ENCODE measurements around the gene HNRNPL. TPM values are rescaled to one million over a fixed set of nuclear protein-coding genes. Genes with fewer than 3 reads are reported as not detected.
"Not testable (repeated sequence)": the region's sequence is repeated elsewhere in the genome, so short reads cannot be mapped to it uniquely, and the experiment has no call there.

The HNRNPL gene
- total RNA-seq, 1 donor, result 304 TPM

DNA sequence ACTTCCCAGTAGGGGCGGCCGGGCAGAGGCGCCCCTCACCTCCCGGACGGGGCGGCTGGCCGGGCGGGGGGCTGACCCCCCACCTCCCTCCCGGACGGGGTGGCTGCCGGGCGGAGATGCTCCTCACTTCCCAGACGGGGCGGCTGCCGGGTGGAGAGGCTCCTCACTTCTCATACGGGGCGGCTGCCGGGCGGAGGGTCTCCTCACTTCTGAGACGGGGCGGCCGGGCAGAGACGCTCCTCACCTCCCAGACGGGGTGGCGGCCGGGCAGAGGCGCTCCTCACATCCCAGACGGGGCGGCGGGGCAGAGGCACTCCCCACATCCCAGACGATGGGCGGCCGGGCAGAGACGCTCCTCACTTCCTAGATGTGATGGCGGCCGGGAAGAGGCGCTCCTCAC, 6.0 kb upstream of the HNRNPL start:
- not testable (repeated sequence) for H3K4me3 ChIP-seq (ENCODE audit: low read length); H3K27me3 ChIP-seq (ENCODE audit: insufficient read depth, low read length); H3K9me3 ChIP-seq (ENCODE audit: low read depth, low read length)
- peaks cover 32% of the 10 kb centered on the region for H3K4me1 ChIP-seq (ENCODE audit: insufficient read depth, low read length)

DNA sequence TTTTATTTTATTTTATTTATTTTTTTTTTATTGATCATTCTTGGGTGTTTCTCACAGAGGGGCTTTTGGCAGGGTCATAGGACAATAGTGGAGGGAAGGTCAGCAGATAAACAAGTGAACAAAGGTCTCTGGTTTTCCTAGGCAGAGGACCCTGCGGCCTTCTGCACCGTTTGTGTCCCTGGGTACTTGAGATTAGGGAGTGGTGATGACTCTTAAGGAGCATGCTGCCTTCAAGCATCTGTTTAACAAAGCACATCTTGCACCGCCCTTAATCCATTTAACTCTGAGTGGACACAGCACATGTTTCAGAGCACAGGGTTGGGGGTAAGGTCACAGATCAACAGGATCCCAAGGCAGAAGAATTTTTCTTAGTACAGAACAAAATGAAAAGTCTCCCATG, 5.2 kb upstream of the HNRNPL start:
- not testable (repeated sequence) for H3K9me3 ChIP-seq (ENCODE audit: low read depth, low read length); H3K4me3 ChIP-seq (ENCODE audit: low read length); H3K27me3 ChIP-seq (ENCODE audit: insufficient read depth, low read length)
- peaks cover 34% of the 10 kb centered on the region for H3K4me1 ChIP-seq (ENCODE audit: insufficient read depth, low read length)

DNA sequence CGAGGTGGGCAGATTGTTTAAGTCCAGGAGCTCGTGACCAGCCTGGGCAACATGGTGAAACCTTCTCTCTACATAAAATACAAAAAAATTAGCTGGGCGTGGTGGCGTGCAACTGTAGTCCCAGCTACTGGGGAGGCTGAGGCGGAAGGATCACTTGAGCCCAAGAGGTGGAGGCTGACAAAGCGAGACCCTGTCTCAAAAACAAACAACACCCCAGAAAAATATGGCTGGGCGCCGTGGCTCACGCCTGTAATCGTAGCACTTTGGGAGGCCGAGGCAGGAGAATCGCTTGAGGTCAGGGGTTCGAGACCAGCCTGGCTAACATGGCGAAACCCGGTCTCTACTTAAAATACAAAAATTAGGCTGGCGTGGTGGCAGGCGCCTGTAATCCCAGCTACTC, 3.4 kb upstream of the HNRNPL start:
- Histone ChIP-seq H3K4me1 (ENCODE audit: insufficient read depth, low read length) (peaks cover 44% of the 10 kb centered on the region), H3K27me3 (ENCODE audit: insufficient read depth, low read length) (no peaks in the 10 kb centered on the region), H3K9me3 (ENCODE audit: low read depth, low read length) (no peaks in the 10 kb centered on the region), H3K4me3 (ENCODE audit: low read length) (no peak overlapping the region)

DNA sequence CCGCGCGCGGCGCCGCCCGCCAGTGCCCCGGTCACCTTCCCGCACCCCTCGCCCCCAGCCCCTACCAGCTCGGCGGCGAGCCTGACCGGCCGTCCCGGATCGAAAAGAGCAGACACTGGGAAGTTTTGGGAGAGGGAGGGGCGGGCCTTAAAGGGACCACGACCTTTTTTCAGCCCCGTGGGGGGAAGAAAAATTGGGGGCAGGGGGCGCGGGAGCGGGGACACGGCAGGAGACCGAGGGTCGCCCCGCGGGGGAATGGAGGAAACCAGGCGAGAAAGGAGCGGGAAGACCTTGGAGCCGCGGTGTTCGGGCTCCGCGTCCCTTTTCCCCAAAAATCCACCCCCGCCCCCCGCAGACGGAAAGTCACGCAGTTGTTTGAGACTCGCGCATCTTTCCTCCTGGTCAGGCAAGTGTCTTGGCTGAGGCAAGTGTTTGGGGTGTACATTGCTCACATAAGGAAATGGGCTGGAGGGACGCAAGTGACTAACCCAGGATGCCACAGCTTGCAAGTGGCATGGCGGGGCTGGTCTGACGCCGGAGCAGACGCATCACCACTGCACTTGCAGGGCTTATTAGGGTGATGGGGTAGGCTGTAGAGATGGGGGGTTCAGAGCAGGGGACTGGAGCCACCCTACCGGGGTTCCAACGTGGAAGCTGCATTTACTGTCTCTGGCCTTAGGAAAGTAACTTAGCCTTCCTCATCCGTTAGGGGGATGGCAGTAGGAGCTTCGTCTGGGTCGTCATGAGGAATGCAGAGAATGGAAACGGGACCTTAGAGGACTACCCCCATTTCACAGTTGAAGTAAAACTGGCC, 2.7 kb upstream of the HNRNPL start:
- Histone ChIP-seq H3K9me3 (ENCODE audit: low read depth, low read length) (no peaks in the 10 kb centered on the region), H3K4me3 (ENCODE audit: low read length) (peak overlapping the region; percentile 80), H3K4me1 (ENCODE audit: insufficient read depth, low read length) (peaks cover 44% of the 10 kb centered on the region), H3K27me3 (ENCODE audit: insufficient read depth, low read length) (no peaks in the 10 kb centered on the region)

DNA sequence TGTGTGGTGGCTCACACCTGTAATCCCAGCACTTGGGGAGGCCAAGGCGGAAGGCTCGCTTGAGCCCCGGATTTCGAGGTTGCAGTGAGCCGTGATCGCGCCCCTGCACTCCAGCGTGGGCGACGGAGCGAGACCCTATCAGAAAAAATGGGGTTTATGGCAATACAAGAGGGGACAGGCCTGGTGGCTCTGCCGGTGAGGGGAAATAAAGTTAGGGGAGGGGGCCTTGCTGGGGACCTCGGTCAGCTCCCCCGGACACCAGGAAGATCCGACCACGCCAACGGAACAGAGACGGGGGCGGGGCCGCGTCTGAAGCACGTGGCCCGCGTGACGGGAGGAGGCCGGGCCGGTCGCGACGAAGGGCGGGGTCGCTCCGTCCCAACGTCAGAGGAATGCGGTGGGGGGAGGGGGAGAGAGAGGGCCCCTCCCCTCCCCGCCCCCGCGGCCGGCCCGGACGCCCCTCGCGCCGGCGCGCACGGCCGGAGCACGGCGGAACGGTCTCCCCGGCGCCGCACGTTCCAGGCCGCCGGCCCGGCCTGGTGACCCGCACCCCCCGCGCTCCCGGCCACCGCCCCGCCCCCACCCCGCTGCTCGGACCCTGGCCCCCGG, 1.9 kb upstream of the HNRNPL start:
- peak overlapping the region; percentile 80 for H3K4me3 ChIP-seq (ENCODE audit: low read length)
- H3K9me3 ChIP-seq (ENCODE audit: low read depth, low read length), result no peaks in the 10 kb centered on the region
- H3K27me3 ChIP-seq (ENCODE audit: insufficient read depth, low read length), result no peaks in the 10 kb centered on the region
- peaks cover 46% of the 10 kb centered on the region for H3K4me1 ChIP-seq (ENCODE audit: insufficient read depth, low read length)

DNA sequence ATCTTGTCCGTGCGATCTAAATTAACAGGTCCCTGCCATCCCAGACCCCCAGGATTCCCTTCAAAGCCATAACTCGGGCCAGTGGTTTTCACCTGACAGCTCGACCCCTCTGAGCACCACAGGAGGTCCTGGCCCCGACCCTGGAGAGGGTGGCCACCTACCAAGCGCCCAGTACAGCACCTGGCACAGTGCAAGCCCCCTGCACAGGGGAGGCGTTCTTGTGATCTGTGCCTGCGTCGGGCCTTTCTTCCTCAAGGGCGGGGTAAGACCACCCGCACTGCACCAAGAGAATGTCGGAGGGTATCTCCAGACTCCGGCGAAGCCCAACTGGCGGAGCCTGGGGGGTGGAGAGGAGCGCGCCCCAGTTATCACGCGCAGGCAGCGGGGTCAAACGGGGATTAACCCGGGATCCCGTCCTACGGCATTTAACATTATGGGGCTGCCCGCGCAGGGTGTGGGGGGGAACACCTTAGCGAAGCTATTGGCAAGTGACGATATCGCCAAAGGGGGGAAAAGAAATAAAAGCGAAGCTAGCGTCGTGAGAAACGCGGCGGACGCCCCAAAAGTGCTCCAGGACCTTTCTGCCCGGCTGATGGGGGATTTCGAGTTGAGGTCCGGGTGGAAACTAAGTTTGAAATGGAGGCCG, 1.3 kb upstream of the HNRNPL start:
- Histone ChIP-seq H3K4me3 (ENCODE audit: low read length) (peak overlapping the region; percentile 80), H3K9me3 (ENCODE audit: low read depth, low read length) (no peaks in the 10 kb centered on the region), H3K27me3 (ENCODE audit: insufficient read depth, low read length) (no peaks in the 10 kb centered on the region), H3K4me1 (ENCODE audit: insufficient read depth, low read length) (peaks cover 52% of the 10 kb centered on the region)

DNA sequence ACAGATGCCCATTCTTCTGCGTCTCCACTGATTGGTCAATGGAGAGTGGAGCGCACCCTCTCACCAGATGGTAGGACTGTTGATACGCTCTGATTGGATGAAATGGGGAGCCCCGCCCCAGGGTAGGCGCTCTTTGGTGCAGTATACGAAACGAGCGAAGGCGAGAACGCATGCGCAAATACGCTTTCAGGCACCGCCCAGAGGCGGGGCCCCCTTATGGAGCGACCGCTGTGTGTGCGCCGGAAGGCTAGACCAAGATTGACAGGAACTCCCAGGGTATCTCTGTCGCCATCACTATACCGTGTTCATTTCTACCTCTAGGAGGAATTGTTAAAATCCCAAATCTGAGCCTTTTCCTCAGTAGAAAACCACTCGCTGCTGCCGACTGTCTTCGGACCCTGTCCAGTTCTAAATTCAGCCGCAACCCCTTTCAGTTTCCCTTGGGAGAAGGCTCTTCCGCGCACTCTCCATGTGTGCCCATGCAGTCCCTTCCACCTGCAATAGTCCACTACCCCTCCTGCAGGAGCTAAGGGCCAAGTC, 720 bp upstream of the HNRNPL start:
- no peaks in the 10 kb centered on the region for H3K9me3 ChIP-seq (ENCODE audit: low read depth, low read length)
- peak overlapping the region; percentile 80 for H3K4me3 ChIP-seq (ENCODE audit: low read length)
- H3K4me1 ChIP-seq (ENCODE audit: insufficient read depth, low read length), result peaks cover 57% of the 10 kb centered on the region
- no peaks in the 10 kb centered on the region for H3K27me3 ChIP-seq (ENCODE audit: insufficient read depth, low read length)

DNA sequence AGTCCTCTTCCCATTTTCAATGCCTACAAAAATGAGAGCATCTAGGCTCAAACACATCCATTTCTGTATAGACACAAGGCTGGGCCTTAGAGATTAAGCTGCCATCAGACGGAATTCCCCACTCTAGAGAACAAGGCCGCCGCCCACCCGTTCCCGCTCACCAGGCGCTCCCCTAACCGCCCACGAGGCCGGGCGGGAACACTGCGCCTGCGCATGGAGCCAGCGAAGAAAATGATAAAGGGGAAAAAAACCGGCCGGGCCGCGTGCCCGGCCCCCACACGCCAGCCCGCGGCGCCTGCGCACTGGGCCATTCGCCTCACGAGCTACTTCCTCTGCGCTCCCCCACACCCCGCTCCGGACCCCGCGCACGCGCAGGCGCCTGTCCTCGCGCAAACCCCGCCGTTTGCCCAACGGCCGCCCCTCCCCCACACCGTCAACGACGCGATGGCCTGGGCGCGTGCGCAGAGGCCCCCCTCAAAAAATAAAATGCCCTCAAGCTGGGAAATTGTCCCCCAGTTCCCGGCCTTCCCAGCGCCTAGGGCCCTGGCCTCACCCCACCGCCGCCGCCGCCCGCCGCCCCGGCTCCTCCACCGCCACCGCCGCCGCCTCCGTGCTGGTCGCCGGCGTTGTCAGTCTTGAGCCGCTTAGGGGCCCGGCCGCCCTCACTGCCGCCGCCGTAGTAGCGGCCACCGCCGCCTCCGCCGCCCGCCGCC, 483 bp downstream of the HNRNPL start:
- H3K27me3 ChIP-seq (ENCODE audit: insufficient read depth, low read length), result no peaks in the 10 kb centered on the region
- H3K4me3 ChIP-seq (ENCODE audit: low read length), result peak overlapping the region; percentile 56
- peaks cover 68% of the 10 kb centered on the region for H3K4me1 ChIP-seq (ENCODE audit: insufficient read depth, low read length)
- no peaks in the 10 kb centered on the region for H3K9me3 ChIP-seq (ENCODE audit: low read depth, low read length)

DNA sequence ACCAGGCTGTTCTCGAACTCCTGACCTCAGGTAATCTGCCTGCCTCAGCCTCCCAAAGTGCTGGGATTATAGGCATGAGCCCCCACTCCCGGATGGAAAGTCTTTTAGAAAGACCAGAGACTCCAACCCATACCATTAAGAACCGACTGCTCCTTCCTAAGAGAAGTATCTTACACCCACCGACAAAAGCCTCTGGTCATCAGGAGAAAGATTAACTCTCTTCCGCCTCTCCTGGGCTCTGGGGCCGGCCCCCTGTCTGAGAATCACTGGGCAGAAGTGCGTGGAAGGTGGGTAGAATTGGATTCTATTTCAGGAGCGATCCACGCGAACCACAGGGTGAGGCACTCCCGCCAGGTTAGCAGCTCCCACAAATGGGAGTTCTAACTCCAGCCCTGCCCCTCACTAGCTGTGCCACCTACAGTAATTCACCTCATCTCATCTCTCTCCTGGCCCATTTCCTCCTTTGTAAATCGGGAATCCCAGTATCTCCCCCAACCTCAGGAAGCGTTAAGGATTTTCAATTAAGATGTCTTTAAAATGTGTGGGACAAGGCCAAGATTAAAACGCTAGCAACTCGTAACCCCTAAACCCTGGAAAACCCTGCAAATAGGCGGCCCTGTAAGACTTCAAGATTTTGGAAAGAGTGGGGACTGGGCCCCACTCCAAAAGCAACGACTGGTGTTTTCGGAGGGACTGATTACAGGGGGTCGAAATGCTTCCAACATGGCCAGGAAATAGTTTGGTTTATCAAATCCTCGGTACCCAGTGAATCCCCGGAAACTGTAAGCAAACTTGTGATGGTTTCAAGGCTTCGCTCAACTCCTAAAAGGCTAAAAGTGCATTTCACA, 1.3 kb downstream of the HNRNPL start:
- Histone ChIP-seq H3K9me3 (ENCODE audit: low read depth, low read length) (no peaks in the 10 kb centered on the region), H3K4me1 (ENCODE audit: insufficient read depth, low read length) (peaks cover 76% of the 10 kb centered on the region), H3K27me3 (ENCODE audit: insufficient read depth, low read length) (no peaks in the 10 kb centered on the region), H3K4me3 (ENCODE audit: low read length) (peak overlapping the region; percentile 56)

DNA sequence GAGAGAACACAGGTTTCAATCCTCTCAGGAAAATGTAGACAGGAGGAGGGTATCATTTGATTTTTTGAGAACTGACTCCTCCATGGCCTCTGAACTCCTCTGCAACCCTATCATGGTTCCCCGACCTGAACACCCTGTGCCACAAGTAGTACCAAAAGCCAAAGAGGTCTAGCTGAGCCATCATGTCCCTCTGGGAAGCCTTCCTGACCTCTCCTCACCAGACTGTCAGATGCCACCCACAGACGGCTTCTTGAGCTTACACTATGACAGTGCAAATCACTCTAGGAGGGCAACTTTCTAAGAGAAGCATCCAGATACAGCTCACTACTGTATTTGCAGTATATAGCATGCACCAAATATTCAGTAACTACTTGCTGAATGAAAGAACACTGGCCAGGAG, 3.7 kb downstream of the HNRNPL start:
- Histone ChIP-seq H3K27me3 (ENCODE audit: insufficient read depth, low read length) (no peaks in the 10 kb centered on the region), H3K9me3 (ENCODE audit: low read depth, low read length) (no peaks in the 10 kb centered on the region), H3K4me1 (ENCODE audit: insufficient read depth, low read length) (peaks cover 84% of the 10 kb centered on the region), H3K4me3 (ENCODE audit: low read length) (no peak overlapping the region)

DNA sequence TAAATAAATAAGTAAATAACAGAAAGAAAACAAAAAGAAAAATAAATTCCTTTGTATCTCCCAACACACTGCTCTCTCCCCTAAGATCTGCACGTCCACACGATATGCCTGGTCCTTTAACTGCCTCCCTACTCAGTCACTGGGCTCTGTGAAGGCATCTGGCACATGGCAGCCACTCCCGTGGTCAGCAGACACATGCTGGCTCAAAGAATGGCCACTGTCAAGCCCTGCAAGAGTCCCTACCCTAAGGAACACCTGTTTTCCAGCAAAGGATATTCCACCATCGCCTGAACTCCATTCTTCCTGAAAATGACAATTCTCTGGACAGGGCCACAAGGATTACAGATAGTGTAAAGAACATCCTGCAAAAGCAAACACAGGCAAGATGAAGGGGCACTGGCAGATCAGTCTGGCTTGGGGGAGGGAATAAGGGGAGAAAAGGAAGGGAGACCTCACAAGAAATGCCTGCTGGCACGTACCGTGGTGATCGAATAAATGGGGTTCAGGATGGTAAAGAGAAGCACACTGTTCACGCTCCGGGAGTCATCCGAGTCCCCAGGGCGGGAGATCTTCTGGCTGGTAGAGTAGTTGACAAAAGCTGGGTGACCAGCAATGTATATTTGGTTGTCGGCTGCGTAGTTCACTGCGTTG, 4.3 kb downstream of the HNRNPL start:
- H3K27me3 ChIP-seq (ENCODE audit: insufficient read depth, low read length), result no peaks in the 10 kb centered on the region
- H3K4me3 ChIP-seq (ENCODE audit: low read length), result no peak overlapping the region
- H3K9me3 ChIP-seq (ENCODE audit: low read depth, low read length), result no peaks in the 10 kb centered on the region
- peaks cover 85% of the 10 kb centered on the region for H3K4me1 ChIP-seq (ENCODE audit: insufficient read depth, low read length)

DNA sequence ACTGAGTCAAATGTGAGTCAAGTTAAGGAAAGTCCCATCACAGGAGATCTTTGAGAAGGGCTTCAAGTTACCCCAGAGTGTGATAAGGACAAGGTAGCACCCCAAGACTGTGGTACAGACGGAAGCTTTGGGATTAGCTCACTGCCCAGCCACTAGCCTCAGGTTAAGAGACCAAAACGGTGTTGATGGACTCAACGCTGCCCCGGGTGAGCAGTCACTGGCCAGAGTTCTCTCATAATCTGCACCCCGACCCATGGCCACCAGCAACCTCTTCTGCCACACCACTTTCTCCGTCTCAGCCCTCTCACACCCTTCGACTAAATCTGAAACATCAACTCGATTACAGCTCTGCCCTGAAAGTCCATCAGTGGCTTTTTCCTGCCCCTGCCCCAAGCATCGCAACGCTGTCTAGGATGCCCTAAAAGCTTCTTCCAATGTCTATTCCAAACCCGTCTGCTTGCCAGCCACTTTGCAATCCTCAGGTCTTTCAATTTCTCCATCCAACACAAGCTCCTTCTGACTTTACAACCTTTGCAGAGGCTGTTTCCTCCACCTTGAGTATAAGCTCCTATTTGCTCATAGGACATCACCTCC, 5.6 kb downstream of the HNRNPL start:
- H3K4me1 ChIP-seq (ENCODE audit: insufficient read depth, low read length), result peaks cover 87% of the 10 kb centered on the region
- no peaks in the 10 kb centered on the region for H3K9me3 ChIP-seq (ENCODE audit: low read depth, low read length)
- H3K27me3 ChIP-seq (ENCODE audit: insufficient read depth, low read length), result no peaks in the 10 kb centered on the region
- no peak overlapping the region for H3K4me3 ChIP-seq (ENCODE audit: low read length)

DNA sequence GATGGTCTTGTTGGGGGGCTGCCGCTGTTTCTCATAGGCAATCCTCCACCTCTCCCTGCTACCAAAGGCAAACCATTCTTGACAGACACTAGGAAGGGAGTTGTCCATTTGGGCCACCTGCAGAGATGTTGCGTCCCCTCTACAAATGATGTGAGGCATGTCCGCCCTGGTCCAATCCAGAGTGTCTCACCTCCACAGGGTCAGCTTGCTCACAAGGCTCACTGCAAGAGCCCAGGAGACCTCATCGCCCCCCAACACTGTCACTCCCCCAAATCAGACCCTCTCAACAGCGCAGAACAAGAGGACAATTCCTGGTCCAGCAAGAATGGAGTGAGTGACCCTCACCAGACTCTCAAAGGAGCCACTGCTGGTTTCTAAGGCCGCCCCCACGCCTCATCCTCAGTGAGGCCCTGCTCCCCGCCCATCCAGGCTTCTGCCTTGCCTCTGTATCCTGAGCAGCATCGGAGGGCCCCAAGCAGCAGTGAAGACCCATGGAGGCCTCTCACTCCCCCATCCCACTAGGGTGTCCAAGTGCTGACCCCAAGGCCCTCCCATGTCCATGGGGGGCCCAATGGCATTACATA, 6.5 kb downstream of the HNRNPL start:
- Histone ChIP-seq H3K4me1 (ENCODE audit: insufficient read depth, low read length) (peaks cover 79% of the 10 kb centered on the region), H3K4me3 (ENCODE audit: low read length) (no peak overlapping the region)

More for the DNA sequence above, 6.5 kb downstream of the HNRNPL start:
- Histone ChIP-seq H3K9me3 (ENCODE audit: low read depth, low read length) (no peaks in the 10 kb centered on the region), H3K27me3 (ENCODE audit: insufficient read depth, low read length) (no peaks in the 10 kb centered on the region)

Data from mononuclear cell (primary cell).